Measurements from ENCODE around the gene SLC25A44. TPM values are rescaled to one million over a fixed set of nuclear protein-coding genes. Genes with fewer than 3 reads are reported as not detected.

SLC25A44 gene
- total RNA-seq, 4 donors from 2014 or later, result 15.7 to 40.6 (median 33.7) TPM

DNA sequence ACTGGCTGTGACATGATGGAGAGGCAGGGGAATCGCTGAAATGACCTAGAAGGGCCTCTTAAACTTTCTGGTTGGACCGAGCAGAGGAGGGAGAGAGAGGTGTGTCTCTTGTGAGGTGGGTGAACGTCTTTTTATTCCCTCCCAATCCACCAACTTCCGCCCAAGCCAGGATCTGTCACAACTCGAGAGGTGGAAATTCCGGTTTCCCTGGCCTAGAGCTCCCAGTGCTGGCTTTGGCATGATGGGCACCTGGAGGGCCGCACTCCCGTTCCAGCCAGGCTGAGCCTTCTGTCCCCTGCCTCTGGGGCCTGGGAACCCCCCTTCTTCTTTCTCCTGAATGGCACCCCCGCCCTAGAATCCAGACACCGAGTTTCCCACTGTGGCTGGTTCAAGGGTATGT is 40.5 kb upstream of the SLC25A44 start, which contains the start of gene SEMA4A:
TSS of gene SEMA4A (plus strand) at position 224 of the 400 bp plus-strand sequence. CDS start 994 bp downstream, outside the sequence.
- H3K4me3 ChIP-seq, result no peak within 1 kb of the TSS
- H3K4me1 ChIP-seq, result peaks cover 0 to 24% (median 5%) of the 10 kb centered on the region in 4 donors
- DNase-seq, result no peak
- H3K36me3 ChIP-seq, result no peaks in the 10 kb centered on the region
- no peaks in the 10 kb centered on the region for H3K9me3 ChIP-seq
- TF ChIP-seq POLR2A (IDR thresholded peaks at IDR 0.05), result no peak
- TF ChIP-seq, protein P1, sequence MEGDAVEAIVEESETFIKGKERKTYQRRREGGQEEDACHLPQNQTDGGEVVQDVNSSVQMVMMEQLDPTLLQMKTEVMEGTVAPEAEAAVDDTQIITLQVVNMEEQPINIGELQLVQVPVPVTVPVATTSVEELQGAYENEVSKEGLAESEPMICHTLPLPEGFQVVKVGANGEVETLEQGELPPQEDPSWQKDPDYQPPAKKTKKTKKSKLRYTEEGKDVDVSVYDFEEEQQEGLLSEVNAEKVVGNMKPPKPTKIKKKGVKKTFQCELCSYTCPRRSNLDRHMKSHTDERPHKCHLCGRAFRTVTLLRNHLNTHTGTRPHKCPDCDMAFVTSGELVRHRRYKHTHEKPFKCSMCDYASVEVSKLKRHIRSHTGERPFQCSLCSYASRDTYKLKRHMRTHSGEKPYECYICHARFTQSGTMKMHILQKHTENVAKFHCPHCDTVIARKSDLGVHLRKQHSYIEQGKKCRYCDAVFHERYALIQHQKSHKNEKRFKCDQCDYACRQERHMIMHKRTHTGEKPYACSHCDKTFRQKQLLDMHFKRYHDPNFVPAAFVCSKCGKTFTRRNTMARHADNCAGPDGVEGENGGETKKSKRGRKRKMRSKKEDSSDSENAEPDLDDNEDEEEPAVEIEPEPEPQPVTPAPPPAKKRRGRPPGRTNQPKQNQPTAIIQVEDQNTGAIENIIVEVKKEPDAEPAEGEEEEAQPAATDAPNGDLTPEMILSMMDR (IDR thresholded peaks at IDR 0.05), result no peak
- peak within 1 kb of the TSS in 1 of 4 donors; percentile 25 for H3K27ac ChIP-seq
- no peaks in the 10 kb centered on the region for H3K27me3 ChIP-seq

GRCh38 chr1:156154317-156154749 is 39.6 kb upstream of the SLC25A44 start:
- Histone ChIP-seq H3K4me3 (no peak overlapping the region), H3K27ac (peak overlapping the region in 1 of 4 donors; percentile 25), H3K4me1 (peaks cover 0 to 14% (median under 1%) of the 10 kb centered on the region in 4 donors), H3K27me3 (no peaks in the 10 kb centered on the region), H3K36me3 (no peaks in the 10 kb centered on the region), H3K9me3 (no peaks in the 10 kb centered on the region)
- TF ChIP-seq, protein P1 (IDR thresholded peaks at IDR 0.05), result no peak
- TF ChIP-seq POLR2A (IDR thresholded peaks at IDR 0.05), result no peak
- peak in 2 of 3 donors; percentile 68 to 77 for DNase-seq

GRCh38 chr1:156155756-156156510 is 38.0 kb upstream of the SLC25A44 start:
- peaks cover 0 to 8% (median 3%) of the 10 kb centered on the region in 4 donors for H3K4me1 ChIP-seq
- no peak overlapping the region for H3K4me3 ChIP-seq
- TF ChIP-seq, protein P1 (IDR thresholded peaks at IDR 0.05), result no peak
- no peak for TF ChIP-seq POLR2A (IDR thresholded peaks at IDR 0.05)
- DNase-seq, result no peak
- H3K36me3 ChIP-seq, result no peaks in the 10 kb centered on the region
- H3K9me3 ChIP-seq, result no peaks in the 10 kb centered on the region
- H3K27me3 ChIP-seq, result no peaks in the 10 kb centered on the region
- H3K27ac ChIP-seq, result no peak overlapping the region

- Histone ChIP-seq H3K4me1 (peaks cover 0 to 16% (median 1%) of the 10 kb centered on the region in 4 donors), H3K27ac (peak overlapping the region in 1 of 4 donors; percentile 9), H3K27me3 (no peaks in the 10 kb centered on the region), H3K36me3 (no peaks in the 10 kb centered on the region), H3K4me3 (no peak overlapping the region), H3K9me3 (no peaks in the 10 kb centered on the region)
- TF ChIP-seq, protein P1 (IDR thresholded peaks at IDR 0.05), result no peak
- no peak for TF ChIP-seq POLR2A (IDR thresholded peaks at IDR 0.05)
- DNase-seq, result no peak
Observed at GRCh38 chr1:156157506-156157905, 36.4 kb upstream of the SLC25A44 start.

GRCh38 chr1:156157966-156158365 is 35.9 kb upstream of the SLC25A44 start:
- Histone ChIP-seq H3K4me3 (no peak overlapping the region), H3K4me1 (peaks cover 0 to 16% (median 1%) of the 10 kb centered on the region in 4 donors), H3K27ac (peak overlapping the region in 1 of 4 donors; percentile 9), H3K9me3 (no peaks in the 10 kb centered on the region), H3K27me3 (no peaks in the 10 kb centered on the region), H3K36me3 (no peaks in the 10 kb centered on the region)
- no peak for DNase-seq
- TF ChIP-seq, protein P1 (IDR thresholded peaks at IDR 0.05), result no peak
- no peak for TF ChIP-seq POLR2A (IDR thresholded peaks at IDR 0.05)
